Cardiac fibroblast (primary cell): ENCODE measurements around the gene PLEKHA5.
A peak's percentile ranks its signal among the peaks of the same experiment; 100 is the strongest.

Source experiments
- DNase-seq, 2 donors: peaks; one replicate each; pipeline versions ENCODE4 v3.0.0 to v3.0.0-alpha.2; 2010; ENCODE audit warnings: low read depth in 2 of 2
- H3K4me3 ChIP-seq, 2 donors: replicated peaks in 1 of 2; 1 replicate in 1 of 2; 2 replicates in 1 of 2; pipeline ENCODE4 v1.5.1; 2011; ENCODE audit warnings: low read depth in 2 of 2, low read length in 2 of 2, mild to moderate bottlenecking in 2 of 2, moderate library complexity in 1 of 2
- CTCF ChIP-seq: IDR thresholded peaks from one replicate; pipeline ENCODE4 v1.5.1; 2011; ENCODE audit warnings: low read depth, mild to moderate bottlenecking, low read length, inconsistent platforms

PLEKHA5 gene

DNA sequence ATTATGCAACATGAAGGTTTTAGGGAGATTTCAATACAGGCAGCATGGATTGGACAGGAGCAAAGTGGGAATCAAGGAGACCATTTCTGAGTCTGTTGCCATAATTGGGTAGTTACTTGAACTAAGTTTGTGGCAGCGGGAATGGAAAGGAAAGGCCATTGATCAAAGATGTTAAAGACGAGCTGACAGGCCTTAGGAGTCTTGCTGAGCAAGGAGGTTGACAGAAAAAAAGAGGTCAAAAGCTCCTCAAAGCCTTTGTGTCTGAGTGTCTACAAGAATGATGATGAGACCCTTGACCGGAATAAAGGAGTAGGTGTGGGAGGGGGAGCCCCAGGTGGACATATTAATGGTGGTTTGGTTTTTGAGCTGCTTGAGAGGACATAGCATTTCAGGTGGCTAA is 9.4 kb downstream of the PLEKHA5 start:
- no peak overlapping the region for H3K4me3 ChIP-seq
- TF ChIP-seq CTCF, result no peak

GRCh38 chr12:19139615-19140194 is 10.2 kb downstream of the PLEKHA5 start:
- no peak for TF ChIP-seq CTCF
- no peak overlapping the region for H3K4me3 ChIP-seq
- no peak for DNase-seq

More for the DNA sequence above, 9.4 kb downstream of the PLEKHA5 start:
- DNase-seq, result no peak

DNA sequence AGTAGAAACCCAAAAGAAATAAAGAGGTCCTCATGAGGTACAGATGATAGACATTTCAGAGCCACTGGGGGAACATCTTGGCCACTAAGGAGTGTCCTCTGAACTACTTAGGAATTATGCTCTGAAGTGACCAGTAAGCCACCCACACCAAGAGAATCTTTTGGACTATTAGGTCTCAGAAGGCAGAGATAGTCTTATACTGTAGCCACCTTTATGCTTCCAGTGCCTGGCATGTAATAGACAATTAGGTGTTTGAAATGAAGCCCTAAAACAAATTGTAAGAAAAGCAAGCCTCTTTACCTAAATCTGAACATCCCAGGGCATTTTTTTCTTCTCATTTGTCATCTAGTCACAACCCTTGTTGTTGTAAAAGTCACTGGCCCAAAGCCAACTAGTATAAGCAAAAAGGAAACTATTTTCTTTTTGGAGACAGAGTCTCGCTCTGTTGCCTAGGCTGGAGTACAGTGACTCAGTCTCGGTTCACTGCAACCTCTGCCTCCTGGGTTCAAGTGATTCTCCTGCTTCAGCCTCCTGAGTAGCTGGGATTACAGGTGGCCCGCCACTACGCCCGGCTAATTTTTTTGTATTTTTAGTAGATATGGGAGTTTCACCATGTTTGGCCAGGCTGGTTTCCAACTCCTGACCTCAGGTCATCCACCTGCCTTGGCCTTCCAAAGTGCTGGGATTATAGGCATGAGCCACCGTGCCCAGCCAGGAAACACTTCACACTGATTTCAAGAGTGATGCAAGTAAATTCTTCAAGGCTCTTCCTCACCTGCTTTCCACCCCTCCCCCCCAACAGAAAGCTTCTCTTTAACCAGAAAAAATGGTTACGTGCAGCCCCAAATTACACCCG is 11.1 kb downstream of the PLEKHA5 start:
- no peak for TF ChIP-seq CTCF
- peak; percentile 32 to 53 for DNase-seq
- H3K4me3 ChIP-seq, result no peak overlapping the region

- no peak overlapping the region for H3K4me3 ChIP-seq
- TF ChIP-seq CTCF, result no peak
- no peak for DNase-seq
These were observed 13.0 kb downstream of the PLEKHA5 start for GRCh38 chr12:19142499-19142898.

GRCh38 chr12:19144287-19144686 is 14.8 kb downstream of the PLEKHA5 start:
- no peak for TF ChIP-seq CTCF
- no peak for DNase-seq
- no peak overlapping the region for H3K4me3 ChIP-seq

- no peak for TF ChIP-seq CTCF
- no peak overlapping the region for H3K4me3 ChIP-seq
- DNase-seq, result no peak
These were observed 15.5 kb downstream of the PLEKHA5 start for GRCh38 chr12:19144985-19145384.
